Right ventricle myocardium inferior (tissue), 1 donor: ENCODE measurements around the gene NHP2. TPM values are rescaled to one million over a fixed set of nuclear protein-coding genes. Genes with fewer than 3 reads are reported as not detected.

Source experiments
- ATAC-seq: fragments of 200-7000 bp; cut with Tn5 transposase; one replicate; pipeline ENCODE4 v1.9.1; 2020; ENCODE audit warnings: mild to moderate bottlenecking, moderate library complexity
- DNase-seq: peaks from one replicate; pipeline ENCODE4 v3.0.0; 2021; ENCODE audit errors: missing footprints
- intact Hi-C: fragments of 100-400 bp; cut with DNase I; formaldehyde crosslinking; loops from one replicate; pipeline ENCODE4 v1.11.0; 2022
- total RNA-seq: library from RNA; stranded (reverse); fragmentation: NEBNext Ultra II Directional; extraction: Animal tissue kit (Norgen Biotek cat#: 25700); gene quantifications from one replicate; pipeline ENCODE4 v1.2.1, GENCODE V29; 2021
- donor health status: DM: no; HTN: yes; CAD: no; lungs with severe emphysema.

The NHP2 gene
- total RNA-seq, 1 donor from 2014 or later = 79.8 TPM

- DNase-seq (no peak), ATAC-seq (no peak)
- intact Hi-C loops = no loop called here
These were observed 50.1 kb downstream of the NHP2 start for GRCh38 chr5:178103612-178104011.

Other genes with a start within 250 kb of the NHP2 start
- not detected for gene PROP1, start 157.6 kb downstream of the NHP2 start, total RNA-seq
- 2.9 TPM for gene N4BP3, start 40.4 kb downstream of the NHP2 start, total RNA-seq
- 35.2 TPM for gene RMND5B, start 22.9 kb downstream of the NHP2 start, total RNA-seq
- gene GMCL2, start 33.5 kb upstream of the NHP2 start, total RNA-seq = not detected
- gene HNRNPAB, start 50.6 kb upstream of the NHP2 start, total RNA-seq = 85.6 TPM
- 34.5 TPM for gene PHYKPL, start 78.9 kb upstream of the NHP2 start, total RNA-seq